H1 (cell line): Measurements from ENCODE around the gene LHB. TPM values are rescaled to one million over a fixed set of nuclear protein-coding genes. Genes with fewer than 3 reads are reported as not detected.
A peak's percentile ranks its signal among the peaks of the same experiment; 100 is the strongest.

Source experiments
- CTCF ChIA-PET: fragments of 300-600 bp; sonication (Branson Sonifier 250); formaldehyde crosslinking; loops from one replicate; lab custom pipeline; 2021; ENCODE audit not compliant: partially characterized antibody; lab: Charles Lee
- POLR2A ChIA-PET: fragments of 300-600 bp; sonication (Branson Sonifier 250); formaldehyde crosslinking; loops from one replicate; lab custom pipeline; 2021; ENCODE audit warnings: inconsistent platforms; ENCODE audit not compliant: partially characterized antibody; lab: Charles Lee
- DNase-seq, 2 experiments: peaks; one replicate each; pipeline versions ENCODE4 v3.0.0 to v3.0.0-alpha.2; 2010 to 2022; ENCODE audit warnings: low spot score in 2 of 2, low read depth in 1 of 2, mixed read lengths in 1 of 2
- FAIRE-seq: peaks from 2 replicates; lab custom pipeline; 2011; peaks lifted over from hg19 to GRCh38; lab: Jason Lieb, UNC
- H2AFZ ChIP-seq: 2 replicates; pipeline ENCODE4 v1.8.1; 2012; ENCODE audit warnings: low read length, inconsistent platforms
- H2AK5ac ChIP-seq: 2 replicates; pipeline ENCODE4 v1.6.1; 2013; ENCODE audit warnings: low read depth, low read length
- H2BK120ac ChIP-seq: replicated peaks from 2 replicates; pipeline ENCODE3; 2013; ENCODE audit warnings: low read depth, low read length, inconsistent platforms
- H2BK12ac ChIP-seq: 2 replicates; pipeline ENCODE4 v1.6.1; 2013; ENCODE audit warnings: low read depth, low read length
- H2BK15ac ChIP-seq: 2 replicates; pipeline ENCODE4 v1.6.1; 2013; ENCODE audit warnings: low read length
- H2BK20ac ChIP-seq: 2 replicates; pipeline ENCODE4 v1.6.1; 2013; ENCODE audit warnings: low read length
- H2BK5ac ChIP-seq: 2 replicates; pipeline ENCODE4 v1.6.1; 2013; ENCODE audit warnings: low read depth, low read length
- H3K14ac ChIP-seq: 2 replicates; pipeline ENCODE4 v1.6.1; 2013; ENCODE audit warnings: inconsistent platforms; ENCODE audit not compliant: insufficient read length
- H3K18ac ChIP-seq: 2 replicates; pipeline ENCODE4 v1.6.1; 2013; ENCODE audit warnings: low read length; ENCODE audit errors: extremely low read depth
- H3K23ac ChIP-seq: 2 replicates; pipeline ENCODE4 v1.6.1; 2013; ENCODE audit warnings: inconsistent platforms; ENCODE audit not compliant: insufficient read length
- H3K23me2 ChIP-seq: 2 replicates; pipeline ENCODE4 v1.6.1; 2013; ENCODE audit warnings: low read depth, low read length
- H3K27ac ChIP-seq: 2 replicates; pipeline ENCODE4 v1.6.1; 2011; ENCODE audit warnings: low read depth, low read length, inconsistent platforms
- H3K27me3 ChIP-seq, 4 experiments: replicated peaks in 1 of 4; 1 replicate in 1 of 4; 2 replicates in 3 of 4; pipeline versions ENCODE4 v1.6.1 to v1.8.1; 2011 to 2013; ENCODE audit warnings: low read length in 3 of 4, mild to moderate bottlenecking in 3 of 4, inconsistent platforms in 2 of 4, mixed read lengths in 2 of 4, moderate library complexity in 1 of 4; ENCODE audit not compliant: control insufficient read depth in 3 of 4, insufficient read depth in 3 of 4; ENCODE audit errors: extremely low read depth in 1 of 4
- H3K36me3 ChIP-seq, 4 experiments: 2 replicates each; pipeline versions ENCODE4 v1.6.1 to v1.8.1; 2011 to 2013; ENCODE audit warnings: mild to moderate bottlenecking in 4 of 4, low read length in 3 of 4, moderate library complexity in 2 of 4, control low read depth in 1 of 4, inconsistent platforms in 1 of 4; ENCODE audit not compliant: insufficient read depth in 4 of 4, control insufficient read depth in 2 of 4
- H3K4ac ChIP-seq: replicated peaks from 2 replicates; pipeline ENCODE3; 2013; ENCODE audit warnings: low read length, low read depth, mixed read lengths, inconsistent platforms; ENCODE audit not compliant: insufficient read length
- H3K4me1 ChIP-seq, 4 experiments: replicated peaks in 1 of 4; 1 replicate in 1 of 4; 2 replicates in 3 of 4; pipeline versions ENCODE4 v1.6.1 to v1.8.1; 2011 to 2013; ENCODE audit warnings: low read length in 3 of 4, inconsistent platforms in 2 of 4, mixed read lengths in 1 of 4; ENCODE audit not compliant: insufficient read depth in 4 of 4, control insufficient read depth in 3 of 4
- H3K4me2 ChIP-seq, 2 experiments: 2 replicates each; pipeline versions ENCODE4 v1.6.1 to v1.8.1; 2011 to 2013; ENCODE audit warnings: low read depth in 2 of 2, low read length in 2 of 2, control low read depth in 1 of 2, inconsistent platforms in 1 of 2, mild to moderate bottlenecking in 1 of 2; ENCODE audit not compliant: insufficient read depth in 1 of 2
- H3K4me3 ChIP-seq, 4 experiments: fragments of 200-600, 300-600 bp in 1 of 4; sonication (generic), shearing (Covaris generic), sonication (Bioruptor Twin) in 1 of 4; 2 replicates each; pipeline versions ENCODE4 v1.5.1 to v1.8.1; 2011 to 2016; ENCODE audit warnings: low read length in 4 of 4, low read depth in 3 of 4, control low read depth in 2 of 4, inconsistent platforms in 2 of 4, mild to moderate bottlenecking in 2 of 4, mixed read lengths in 1 of 4, moderate library complexity in 1 of 4; ENCODE audit not compliant: insufficient read depth in 2 of 4; ENCODE audit errors: extremely low read depth in 1 of 4
- H3K56ac ChIP-seq: replicated peaks from 2 replicates; pipeline ENCODE3; 2013; ENCODE audit warnings: low read depth, mild to moderate bottlenecking, mixed read lengths, low read length, inconsistent platforms; ENCODE audit not compliant: insufficient read length
- H3K79me1 ChIP-seq: 2 replicates; pipeline ENCODE4 v1.6.1; 2013; ENCODE audit warnings: low read depth, low read length, control low read depth
- H3K79me2 ChIP-seq, 2 experiments: 2 replicates each; pipeline versions ENCODE4 v1.6.1 to v1.8.1; 2012 to 2013; ENCODE audit warnings: low read length in 2 of 2, mild to moderate bottlenecking in 2 of 2, inconsistent platforms in 1 of 2; ENCODE audit not compliant: insufficient read depth in 2 of 2, control insufficient read depth in 1 of 2
- H3K9ac ChIP-seq, 4 experiments: replicated peaks in 1 of 4; 1 replicate in 1 of 4; 2 replicates in 3 of 4; pipeline versions ENCODE4 v1.6.1 to v1.8.1; 2011 to 2013; ENCODE audit warnings: low read depth in 3 of 4, low read length in 3 of 4, control low read depth in 2 of 4, mild to moderate bottlenecking in 2 of 4, moderate library complexity in 2 of 4, inconsistent platforms in 1 of 4; ENCODE audit errors: extremely low read depth in 1 of 4
- H3K9me3 ChIP-seq, 2 experiments: 2 replicates each; pipeline versions ENCODE4 v1.6.1 to v1.8.1; 2012 to 2013; ENCODE audit warnings: mild to moderate bottlenecking in 2 of 2, moderate library complexity in 2 of 2, control low read depth in 1 of 2, inconsistent platforms in 1 of 2, low read depth in 1 of 2, low read length in 1 of 2, mixed read lengths in 1 of 2; ENCODE audit not compliant: insufficient read depth in 2 of 2
- H4K20me1 ChIP-seq, 2 experiments: replicated peaks in 1 of 2; 2 replicates each; pipeline versions ENCODE3 to v1.8.1; 2011 to 2013; ENCODE audit warnings: inconsistent platforms in 2 of 2, low read length in 2 of 2, mild to moderate bottlenecking in 1 of 2; ENCODE audit not compliant: insufficient read depth in 2 of 2, control insufficient read depth in 1 of 2
- H4K5ac ChIP-seq: 2 replicates; pipeline ENCODE4 v1.6.1; 2013; ENCODE audit warnings: low read length, low read depth, mixed read lengths, inconsistent platforms; ENCODE audit not compliant: insufficient read length
- H4K8ac ChIP-seq: 2 replicates; pipeline ENCODE4 v1.8.0; 2013; ENCODE audit warnings: mild to moderate bottlenecking, moderate library complexity, low read length, inconsistent platforms; ENCODE audit not compliant: insufficient read depth; ENCODE audit errors: extremely low read depth
- H4K91ac ChIP-seq: replicated peaks from 2 replicates; pipeline ENCODE3; 2013; ENCODE audit warnings: low read length, mixed read lengths, inconsistent platforms; ENCODE audit not compliant: insufficient read length
- CTBP2 ChIP-seq: IDR thresholded peaks from 2 replicates; pipeline ENCODE4 v1.7.0; 2011; ENCODE audit warnings: borderline replicate concordance, mild to moderate bottlenecking, moderate library complexity, mixed read lengths, low read length; ENCODE audit not compliant: insufficient read depth, insufficient read length
- GTF2F1 ChIP-seq: IDR thresholded peaks from 2 replicates; pipeline ENCODE4 v1.6.1; 2012; ENCODE audit warnings: low read depth, low read length, improper control_type of control experiment, borderline replicate concordance
- MAFK ChIP-seq: IDR thresholded peaks from 2 replicates; pipeline ENCODE4 v1.6.1; 2012; ENCODE audit warnings: low read depth, mild to moderate bottlenecking, improper control_type of control experiment, low read length
- PHF8 ChIP-seq: fragments of 200-600 bp; sonication (generic); conservative IDR thresholded peaks from 2 replicates; pipeline ENCODE4 v1.7.1; 2012; ENCODE audit warnings: low read depth, mild to moderate bottlenecking, inconsistent platforms, low read length, moderate library complexity
- POLR2A ChIP-seq, 2 experiments: IDR thresholded peaks; 1 replicate in 1 of 2; 2 replicates in 1 of 2; pipeline ENCODE4 v1.6.1; 2011; ENCODE audit warnings: low read depth in 2 of 2, low read length in 2 of 2, mild to moderate bottlenecking in 2 of 2; ENCODE audit errors: control extremely low read depth in 1 of 2
- POLR2AphosphoS5 ChIP-seq: IDR thresholded peaks from 2 replicates; pipeline ENCODE4 v1.6.1; 2011; ENCODE audit warnings: low read depth, low read length
- SIX5 ChIP-seq: IDR thresholded peaks from 2 replicates; pipeline ENCODE4 v1.6.1; 2011; ENCODE audit warnings: mild to moderate bottlenecking, low read depth, low read length
- TBP ChIP-seq: IDR thresholded peaks from 2 replicates; pipeline ENCODE4 v1.6.1; 2011; ENCODE audit warnings: low read depth, low read length, improper control_type of control experiment
- WGBS, 2 experiments: shearing (Covaris generic) in 1 of 2; methylation state at CpG; one replicate each; pipeline versions ENCODE4 v1.1.6 to v1.1.7; 2013 to 2015; ENCODE audit warnings: low lambda C conversion rate in 2 of 2, mixed read lengths in 2 of 2, inconsistent platforms in 1 of 2, low coverage in 1 of 2, missing lambda C conversion rate in 1 of 2; ENCODE audit not compliant: insufficient replicate concordance in 2 of 2, insufficient coverage in 1 of 2, insufficient read length in 1 of 2; ENCODE audit errors: extremely low coverage in 1 of 2, missing lambda C conversion rate in 1 of 2; 5-methylcytosine and 5-hydroxymethylcytosine counted together
- polyA plus RNA-seq, 7 experiments: library from polyadenylated mRNA; depleted of rRNA in 3 of 7; stranded (reverse) in 5 of 7; unstranded in 2 of 7; fragments of >200 nt in 5 of 7; fragments of 200-250 nt in 2 of 7; gene quantifications; 1 replicate in 5 of 7; 2 replicates in 1 of 7; 4 replicates in 1 of 7; pipeline versions ENCODE4 v1.2.1 to v1.2.3, GENCODE V29; 2011 to 2013; ENCODE audit warnings: missing spikeins in 2 of 7, mixed read lengths in 2 of 7
- total RNA-seq: library from RNA; stranded (reverse); fragmentation: NEBNext Ultra II Directional; extraction: Animal tissue kit (Norgen Biotek cat#: 25700); gene quantifications from 2 replicates; pipeline ENCODE4 v1.2.1, GENCODE V29; 2021
- TF ChIP-seq, protein P1 (sequence below), 3 experiments: IDR thresholded peaks; 1 replicate in 2 of 3; 2 replicates in 1 of 3; pipeline versions ENCODE4 v1.5.1 to v1.6.1; 2011; ENCODE audit warnings: low read length in 3 of 3, mild to moderate bottlenecking in 3 of 3, inconsistent platforms in 2 of 3, low read depth in 1 of 3, moderate library complexity in 1 of 3; ENCODE audit not compliant: insufficient read depth in 1 of 3; ENCODE audit errors: control extremely low read depth in 1 of 3

LHB gene
- total and polyA plus RNA-seq, 2 of the 8 experiments (the other 6 are each of a cell fraction or from before 2014, with no cell fraction given), result 0.53 TPM; not detected in 1

DNA sequence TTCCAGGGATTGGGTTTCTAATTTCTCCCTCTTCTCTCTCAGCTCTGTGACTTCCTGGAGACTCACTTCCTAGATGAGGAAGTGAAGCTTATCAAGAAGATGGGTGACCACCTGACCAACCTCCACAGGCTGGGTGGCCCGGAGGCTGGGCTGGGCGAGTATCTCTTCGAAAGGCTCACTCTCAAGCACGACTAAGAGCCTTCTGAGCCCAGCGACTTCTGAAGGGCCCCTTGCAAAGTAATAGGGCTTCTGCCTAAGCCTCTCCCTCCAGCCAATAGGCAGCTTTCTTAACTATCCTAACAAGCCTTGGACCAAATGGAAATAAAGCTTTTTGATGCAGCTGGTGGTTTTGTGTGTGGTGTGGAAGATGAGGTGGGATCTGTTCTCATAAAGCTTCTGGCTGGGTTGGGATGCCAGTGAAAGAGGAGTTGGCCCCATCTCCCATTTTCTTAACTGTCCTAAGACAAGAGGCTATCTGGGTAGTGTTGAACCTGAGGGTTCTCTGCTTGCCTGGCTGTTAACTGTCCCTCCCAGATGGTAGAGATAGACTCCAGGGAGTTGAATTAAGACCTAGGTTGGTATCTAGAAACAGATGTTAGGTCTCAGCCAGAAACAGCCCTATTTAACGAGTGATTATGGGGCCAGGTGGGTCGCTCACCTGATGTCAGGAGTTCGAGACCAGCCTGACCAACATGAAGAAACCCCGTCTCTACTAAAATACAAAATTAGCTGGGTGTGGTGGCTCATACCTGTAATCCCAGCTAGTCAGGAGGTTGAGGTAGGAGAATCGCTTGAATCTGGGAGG, 50.1 kb downstream of the LHB start:
- Histone ChIP-seq H2AK5ac (no peak overlapping the region), H2BK120ac (no peak overlapping the region), H3K18ac (no peak overlapping the region), H4K8ac (no peak overlapping the region), H3K23ac (no peak overlapping the region), H3K4ac (no peak overlapping the region), H2AFZ (no peak overlapping the region), H3K36me3 (peaks cover 2 to 28% (median 10%) of the 10 kb centered on the region in 4 experiments; a peak in 5 of 8 replicates), H4K91ac (no peak overlapping the region), H3K79me2 (peaks cover 0 to 13% of the 10 kb centered on the region in 2 experiments; a peak in 2 of 4 replicates), H3K9ac (no peak overlapping the region), H3K27me3 (no peaks in the 10 kb centered on the region), H2BK12ac (no peak overlapping the region), H3K56ac (no peak overlapping the region), H4K5ac (no peak overlapping the region), H3K4me2 (peak overlapping the region; percentile 89 to 99), H4K20me1 (peaks cover 3 to 15% of the 10 kb centered on the region in 2 experiments), H3K4me3 (peak overlapping the region; percentile 86 to 96 (median 92); a peak in 7 of 8 replicates), H3K23me2 (peaks cover 17% of the 10 kb centered on the region; the same call in 1 of the 2 replicates), H3K4me1 (peaks cover 4 to 20% (median 13%) of the 10 kb centered on the region in 4 experiments), H3K9me3 (no peaks in the 10 kb centered on the region), H3K27ac (no peak overlapping the region), H3K14ac (no peak overlapping the region), H3K79me1 (peaks cover 2% of the 10 kb centered on the region; the same call in 1 of the 2 replicates), H2BK15ac (no peak overlapping the region), H2BK20ac (no peak overlapping the region), H2BK5ac (no peak overlapping the region)
- WGBS, 2 experiments, result 90% methylated on average over 10 of the region's 10 CpGs; no CpG with 5 or more reads in 1 of the 2 experiments
- CTCF ChIA-PET, result interaction anchor here (0.6 to 1.4 kb wide), 14 partner anchors 8 to 464 kb away, joined by 3 to 6 read pairs (median 4); partner anchors contain the start of genes GYS1 and RUVBL2
- FAIRE-seq (no peak), DNase-seq (no peak)
- POLR2A ChIA-PET, result interaction anchor here (0.6 to 5.4 kb wide), 32 partner anchors 8 to 347 kb away, joined by 3 to 56 read pairs (median 4); partner anchors contain the start of genes BAX, DHDH, GYS1 and NUCB1
- no peak for TF ChIP-seq MAFK
- TF ChIP-seq PHF8, result no peak
- no peak for TF ChIP-seq GTF2F1
- TF ChIP-seq SIX5, result no peak
- no peak for TF ChIP-seq CTBP2
- TF ChIP-seq TBP, result no peak
- TF ChIP-seq POLR2AphosphoS5, result peak; percentile 33; the same call in 1 of the 2 replicates
- TF ChIP-seq, protein P1, sequence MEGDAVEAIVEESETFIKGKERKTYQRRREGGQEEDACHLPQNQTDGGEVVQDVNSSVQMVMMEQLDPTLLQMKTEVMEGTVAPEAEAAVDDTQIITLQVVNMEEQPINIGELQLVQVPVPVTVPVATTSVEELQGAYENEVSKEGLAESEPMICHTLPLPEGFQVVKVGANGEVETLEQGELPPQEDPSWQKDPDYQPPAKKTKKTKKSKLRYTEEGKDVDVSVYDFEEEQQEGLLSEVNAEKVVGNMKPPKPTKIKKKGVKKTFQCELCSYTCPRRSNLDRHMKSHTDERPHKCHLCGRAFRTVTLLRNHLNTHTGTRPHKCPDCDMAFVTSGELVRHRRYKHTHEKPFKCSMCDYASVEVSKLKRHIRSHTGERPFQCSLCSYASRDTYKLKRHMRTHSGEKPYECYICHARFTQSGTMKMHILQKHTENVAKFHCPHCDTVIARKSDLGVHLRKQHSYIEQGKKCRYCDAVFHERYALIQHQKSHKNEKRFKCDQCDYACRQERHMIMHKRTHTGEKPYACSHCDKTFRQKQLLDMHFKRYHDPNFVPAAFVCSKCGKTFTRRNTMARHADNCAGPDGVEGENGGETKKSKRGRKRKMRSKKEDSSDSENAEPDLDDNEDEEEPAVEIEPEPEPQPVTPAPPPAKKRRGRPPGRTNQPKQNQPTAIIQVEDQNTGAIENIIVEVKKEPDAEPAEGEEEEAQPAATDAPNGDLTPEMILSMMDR (IDR thresholded peaks at IDR 0.05; ENCODE audit: control extremely low read depth in 1 of 3, insufficient read depth in 1 of 3, low read depth in 1 of 3, low read length in 3 of 3), result no peak
- peak in 1 of 2 experiments; percentile 34; a peak in 2 of 3 replicates for TF ChIP-seq POLR2A (IDR thresholded peaks at IDR 0.05; ENCODE audit: control extremely low read depth in 1 of 2, low read depth in 2 of 2, low read length in 2 of 2)
